A549 (cell line): ENCODE measurements around the gene AP1M1. TPM values are rescaled to one million over a fixed set of nuclear protein-coding genes. Genes with fewer than 3 reads are reported as not detected.

Experiments
- ATAC-seq, 2 experiments: fragments of 200-7000 bp in 1 of 2; fragments of >200 bp in 1 of 2; cut with Nextera tagmentation in 1 of 2; cut with Tn5 transposase in 1 of 2; 3 replicates each; pipeline versions ENCODE4 v1.8.0 to v1.9.1; 2018 to 2020; ENCODE audit warnings: mild to moderate bottlenecking in 1 of 2, moderate library complexity in 1 of 2
- CTCF ChIA-PET: fragments of 300-600 bp; sonication (Branson Sonifier 250); formaldehyde crosslinking; extraction: SDS; loops from one replicate; lab custom pipeline; 2021; ENCODE audit warnings: antibody characterized with exemption, inconsistent platforms; lab: Yijun Ruan, JAX
- POLR2A ChIA-PET: fragments of 350-600 bp; formaldehyde crosslinking; extraction: SDS; loops from one replicate; lab custom pipeline; 2021; ENCODE audit warnings: antibody characterized with exemption, inconsistent platforms; lab: Yijun Ruan, JAX
- DNase-seq, 2 experiments: peaks; one replicate each; pipeline versions ENCODE4 v3.0.0 to v3.0.0-alpha.2; 2011 to 2016; ENCODE audit warnings: low read depth in 1 of 2, low spot score in 1 of 2
- FAIRE-seq: peaks from 2 replicates; lab custom pipeline; 2011; peaks lifted over from hg19 to GRCh38; lab: Jason Lieb, UNC
- H3K27ac ChIP-seq, 2 experiments: fragments of >200 bp; sonication (Bioruptor Twin); formaldehyde crosslinking; 3 replicates each; pipeline ENCODE4 v1.5.1; 2016 to 2017
- H3K4me1 ChIP-seq: fragments of >200 bp; sonication (Bioruptor Twin); formaldehyde crosslinking; 3 replicates; pipeline ENCODE4 v1.6.1; 2016
- H3K4me2 ChIP-seq: fragments of >200 bp; sonication (Bioruptor Twin); formaldehyde crosslinking; 3 replicates; pipeline ENCODE4 v1.6.1; 2016
- H3K4me3 ChIP-seq: fragments of >200 bp; sonication (Bioruptor Twin); formaldehyde crosslinking; 3 replicates; pipeline ENCODE4 v1.5.1; 2016
- H3K9me3 ChIP-seq: fragments of >200 bp; sonication (Bioruptor Twin); formaldehyde crosslinking; 3 replicates; pipeline ENCODE4 v1.6.1; 2016
- BCL3 ChIP-seq: fragments of >200 bp; sonication (Bioruptor Twin); formaldehyde crosslinking; IDR thresholded peaks from 3 replicates; pipeline ENCODE4 v1.6.1; 2016
- EHF ChIP-seq: fragments of 250-450 bp; sonication (Bioruptor Pico); IDR thresholded peaks from 2 replicates; pipeline ENCODE4 v1.5.0; 2020; ENCODE audit warnings: mild to moderate bottlenecking
- EHMT2 ChIP-seq: fragments of 200-600 bp; sonication (generic); IDR thresholded peaks from 2 replicates; pipeline ENCODE4 v1.6.1; 2016; ENCODE audit warnings: antibody characterized with exemption, low read depth, mild to moderate bottlenecking, moderate library complexity
- EP300 ChIP-seq, 2 experiments: fragments of >200 bp; sonication (Bioruptor Twin); formaldehyde crosslinking; IDR thresholded peaks; 2 replicates in 1 of 2; 3 replicates in 1 of 2; pipeline ENCODE4 v1.6.1; 2016 to 2017
- ESRRA ChIP-seq: fragments of 150-350 bp; IDR thresholded peaks from 2 replicates; pipeline ENCODE4 v1.6.1; 2014; ENCODE audit warnings: mild to moderate bottlenecking, low read length, borderline replicate concordance
- FOSL2 ChIP-seq, 2 experiments: fragments of 450-650 bp in 1 of 2; fragments of >200 bp in 1 of 2; sonication (Bioruptor Twin) in 1 of 2; formaldehyde crosslinking; IDR thresholded peaks; 2 replicates each; pipeline versions ENCODE4 v1.5.0 to v1.6.1; 2016 to 2020; ENCODE audit warnings: mild to moderate bottlenecking in 1 of 2, moderate library complexity in 1 of 2
- FOXS1 ChIP-seq: fragments of 250-450 bp; sonication (Bioruptor Pico); IDR thresholded peaks from 2 replicates; pipeline ENCODE4 v1.5.0; 2020; ENCODE audit warnings: mild to moderate bottlenecking, moderate library complexity
- GATA3 ChIP-seq: IDR thresholded peaks from 2 replicates; pipeline ENCODE4 v1.6.1; 2012; ENCODE audit warnings: borderline replicate concordance
- HES2 ChIP-seq: fragments of >200 bp; sonication (Bioruptor Twin); formaldehyde crosslinking; IDR thresholded peaks from 2 replicates; pipeline ENCODE4 v1.6.1; 2016
- HEYL ChIP-seq: fragments of 250-450 bp; sonication (Bioruptor Pico); IDR thresholded peaks from 2 replicates; pipeline ENCODE4 v1.8.0; 2021; ENCODE audit warnings: mild to moderate bottlenecking, moderate library complexity
- HOXA7 ChIP-seq: fragments of 250-450 bp; sonication (Bioruptor Pico); IDR thresholded peaks from 2 replicates; pipeline ENCODE4 v1.5.0; 2020; ENCODE audit warnings: mild to moderate bottlenecking, moderate library complexity
- HOXB5 ChIP-seq: fragments of 250-450 bp; sonication (Bioruptor Pico); IDR thresholded peaks from 2 replicates; pipeline ENCODE4 v1.5.0; 2020; ENCODE audit warnings: mild to moderate bottlenecking, moderate library complexity
- JUN ChIP-seq, 2 experiments: fragments of >200 bp; sonication (Bioruptor Twin); formaldehyde crosslinking; IDR thresholded peaks; 2 replicates in 1 of 2; 3 replicates in 1 of 2; pipeline ENCODE4 v1.6.1; 2016 to 2017
- KDM5A ChIP-seq: fragments of 200-600 bp; sonication (generic); IDR thresholded peaks from 2 replicates; pipeline ENCODE4 v1.6.1; 2016; ENCODE audit warnings: antibody characterized with exemption, mild to moderate bottlenecking
- MYC ChIP-seq: IDR thresholded peaks from 2 replicates; pipeline ENCODE4 v1.6.1; 2012; ENCODE audit warnings: mild to moderate bottlenecking, inconsistent platforms, low read length, improper control_type of control experiment, borderline replicate concordance
- NFE2L2 ChIP-seq: fragments of 150-350 bp; conservative IDR thresholded peaks from 2 replicates; pipeline ENCODE4 v1.6.1; 2014; ENCODE audit warnings: low read length
- PHF8 ChIP-seq: fragments of 200-600 bp; sonication (generic); IDR thresholded peaks from 2 replicates; pipeline ENCODE4 v1.6.1; 2016; ENCODE audit warnings: low read depth, mild to moderate bottlenecking, antibody characterized with exemption, moderate library complexity, borderline replicate concordance
- POLR2A ChIP-seq: IDR thresholded peaks from 2 replicates; pipeline ENCODE4 v1.6.1; 2012; ENCODE audit warnings: mild to moderate bottlenecking, low read length
- POLR2AphosphoS2 ChIP-seq: conservative IDR thresholded peaks from 2 replicates; pipeline ENCODE4 v1.6.1; 2012; ENCODE audit warnings: low read length, improper control_type of control experiment, inconsistent platforms
- RAD21 ChIP-seq, 2 experiments: fragments of >200 bp in 1 of 2; sonication (Bioruptor Twin) in 1 of 2; formaldehyde crosslinking in 1 of 2; IDR thresholded peaks in 1 of 2; conservative IDR thresholded peaks in 1 of 2; 2 replicates in 1 of 2; 3 replicates in 1 of 2; pipeline ENCODE4 v1.6.1; 2012 to 2018; ENCODE audit warnings: inconsistent platforms in 1 of 2
- RARB ChIP-seq: fragments of 250-450 bp; sonication (Bioruptor Pico); IDR thresholded peaks from 2 replicates; pipeline ENCODE4 v1.8.0; 2021; ENCODE audit warnings: mild to moderate bottlenecking, moderate library complexity
- SMC3 ChIP-seq: fragments of >200 bp; sonication (Bioruptor Twin); formaldehyde crosslinking; IDR thresholded peaks from 3 replicates; pipeline ENCODE4 v1.6.1; 2018; ENCODE audit warnings: inconsistent platforms
- TFCP2L1 ChIP-seq: fragments of 250-450 bp; sonication (Bioruptor Pico); IDR thresholded peaks from 2 replicates; pipeline ENCODE4 v1.5.0; 2021; ENCODE audit warnings: mild to moderate bottlenecking
- USF2 ChIP-seq: fragments of 450-650 bp; IDR thresholded peaks from 2 replicates; pipeline ENCODE4 v1.6.1; 2014; ENCODE audit warnings: antibody characterized with exemption
- ZNF302 ChIP-seq: fragments of 250-450 bp; sonication (Bioruptor Pico); IDR thresholded peaks from 2 replicates; pipeline ENCODE4 v1.9.0; 2021; ENCODE audit warnings: inconsistent platforms, mild to moderate bottlenecking, moderate library complexity
- ZSCAN20 ChIP-seq: fragments of 250-450 bp; sonication (Bioruptor Pico); IDR thresholded peaks from 2 replicates; pipeline ENCODE4 v1.8.0; 2022; ENCODE audit warnings: mild to moderate bottlenecking, moderate library complexity
- WGBS: methylation state at CpG from one replicate; pipeline ENCODE4 v1.1.6; 2017; ENCODE audit errors: missing lambda C conversion rate; 5-methylcytosine and 5-hydroxymethylcytosine counted together
- polyA plus RNA-seq, 4 experiments: library from polyadenylated mRNA; depleted of rRNA in 3 of 4; stranded (reverse); fragments of >200 nt; fragmentation: RNase III in 1 of 4; extraction: RNeasy Plus Mini Kit Qiagen cat#74134 plus additional on column Dnase treatment in 1 of 4; gene quantifications; 2 replicates in 3 of 4; 3 replicates in 1 of 4; pipeline ENCODE4 v1.2.3, GENCODE V29; 2011 to 2017
- TF ChIP-seq, protein P1 (sequence below): fragments of 250-450 bp; sonication (Bioruptor Pico); IDR thresholded peaks from 2 replicates; pipeline ENCODE4 v1.5.0; 2020; ENCODE audit warnings: low read depth, mild to moderate bottlenecking, moderate library complexity
- TF ChIP-seq, protein P2 (sequence below): fragments of 150-350 bp; IDR thresholded peaks from 2 replicates; pipeline ENCODE4 v1.6.1; 2014; ENCODE audit warnings: low read depth, mild to moderate bottlenecking, low read length

Gene AP1M1
- polyA plus RNA-seq, 2 of the 4 experiments (the other 2 are of a cell fraction) = 42.5 to 63.0 TPM

- WGBS = 96% methylated on average over 10 of the region's 10 CpGs
- Histone ChIP-seq H3K4me1 (peaks cover 10% of the 10 kb centered on the region; the same call in 1 of the 3 replicates), H3K9me3 (no peaks in the 10 kb centered on the region), H3K4me2 (no peak overlapping the region)
- no peak for ATAC-seq
- ChIA-PET CTCF (interaction anchor here (1.2 to 1.6 kb wide), 2 partner anchors 11 to 152 kb away, joined by 4 to 6 read pairs; no protein-coding TSS in a partner anchor), POLR2A (no interaction called here)
- no peak for TF ChIP-seq ZSCAN20
- TF ChIP-seq EP300 (IDR thresholded peaks at IDR 0.05) = no peak
- TF ChIP-seq POLR2A = no peak
- TF ChIP-seq, protein P1, sequence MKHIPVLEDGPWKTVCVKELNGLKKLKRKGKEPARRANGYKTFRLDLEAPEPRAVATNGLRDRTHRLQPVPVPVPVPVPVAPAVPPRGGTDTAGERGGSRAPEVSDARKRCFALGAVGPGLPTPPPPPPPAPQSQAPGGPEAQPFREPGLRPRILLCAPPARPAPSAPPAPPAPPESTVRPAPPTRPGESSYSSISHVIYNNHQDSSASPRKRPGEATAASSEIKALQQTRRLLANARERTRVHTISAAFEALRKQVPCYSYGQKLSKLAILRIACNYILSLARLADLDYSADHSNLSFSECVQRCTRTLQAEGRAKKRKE = no peak
- no peak for TF ChIP-seq ESRRA
- TF ChIP-seq KDM5A = no peak
- TF ChIP-seq RAD21 (conservative IDR thresholded peaks at IDR 0.05 in 1 of 2, IDR thresholded peaks at IDR 0.05 in 1 of 2) = no peak
- no peak for TF ChIP-seq JUN (IDR thresholded peaks at IDR 0.05)
- TF ChIP-seq FOSL2 (IDR thresholded peaks at IDR 0.05) = no peak
- TF ChIP-seq FOSL2 (CRISPR knock-in tag; IDR thresholded peaks at IDR 0.05) = no peak
- TF ChIP-seq MYC = no peak
- no peak for TF ChIP-seq PHF8
- TF ChIP-seq HES2 = no peak
- TF ChIP-seq HOXA7 (CRISPR knock-in tag) = no peak
- no peak for TF ChIP-seq BCL3
- no peak for TF ChIP-seq ZNF302 (CRISPR knock-in tag)
- TF ChIP-seq EHMT2 = no peak
- TF ChIP-seq USF2 = no peak
- TF ChIP-seq HOXB5 (CRISPR knock-in tag) = no peak
- no peak for TF ChIP-seq SMC3
- no peak for TF ChIP-seq RARB
- TF ChIP-seq, all 56 proteins: peak for 0
- Histone ChIP-seq H3K27ac (no peak overlapping the region), H3K4me3 (no peak overlapping the region)
- DNase-seq (no peak), FAIRE-seq (no peak)
Observed at GRCh38 chr19:16193466-16193865, 4.2 kb upstream of the AP1M1 start.

GRCh38 chr19:16197188-16197621, 506 bp upstream of the AP1M1 start:
- 0% methylated on average over 2 of the region's 2 CpGs for WGBS
- POLR2A ChIA-PET = interaction anchor here (0.8 to 1.4 kb wide), 2 partner anchors 12 to 360 kb away, joined by 3 to 6 read pairs; partner anchors contain the start of gene FAM32A
- FAIRE-seq (no peak), ATAC-seq (no peak), DNase-seq (no peak)
- CTCF ChIA-PET = interaction anchor here (0.8 to 3.1 kb wide), 4 partner anchors 9 to 567 kb away, joined by 3 to 14 read pairs (median 4); partner anchors contain the start of gene FAM32A
- H3K27ac ChIP-seq = peak overlapping the region; percentile 96 to 98
- peak overlapping the region; percentile 98 for H3K4me2 ChIP-seq
- peak overlapping the region; percentile 88 for H3K4me3 ChIP-seq
- no peaks in the 10 kb centered on the region for H3K9me3 ChIP-seq
- no peak for TF ChIP-seq TFCP2L1 (CRISPR knock-in tag)
- TF ChIP-seq KDM5A = no peak
- TF ChIP-seq, protein P2, sequence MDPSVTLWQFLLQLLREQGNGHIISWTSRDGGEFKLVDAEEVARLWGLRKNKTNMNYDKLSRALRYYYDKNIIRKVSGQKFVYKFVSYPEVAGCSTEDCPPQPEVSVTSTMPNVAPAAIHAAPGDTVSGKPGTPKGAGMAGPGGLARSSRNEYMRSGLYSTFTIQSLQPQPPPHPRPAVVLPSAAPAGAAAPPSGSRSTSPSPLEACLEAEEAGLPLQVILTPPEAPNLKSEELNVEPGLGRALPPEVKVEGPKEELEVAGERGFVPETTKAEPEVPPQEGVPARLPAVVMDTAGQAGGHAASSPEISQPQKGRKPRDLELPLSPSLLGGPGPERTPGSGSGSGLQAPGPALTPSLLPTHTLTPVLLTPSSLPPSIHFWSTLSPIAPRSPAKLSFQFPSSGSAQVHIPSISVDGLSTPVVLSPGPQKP = no peak
- TF ChIP-seq FOXS1 (CRISPR knock-in tag) = no peak
- no peak for TF ChIP-seq RARB
- no peak for TF ChIP-seq NFE2L2
- no peak for TF ChIP-seq GATA3
- no peak for TF ChIP-seq HEYL (CRISPR knock-in tag)
- TF ChIP-seq POLR2AphosphoS2 = no peak
- no peak for TF ChIP-seq PHF8
- TF ChIP-seq EHF (CRISPR knock-in tag) = no peak
- TF ChIP-seq, all 56 proteins: peak for 0
- H3K4me1 ChIP-seq = peaks cover 27% of the 10 kb centered on the region
